Right lobe of liver (tissue), 6 donors: ENCODE results near the gene RNH1. TPM values are rescaled to one million over a fixed set of nuclear protein-coding genes. Genes with fewer than 3 reads are reported as not detected.

ENCODE experiments used
- ATAC-seq, 4 donors: fragments of 200-7000 bp; cut with Tn5 transposase; one replicate each; pipeline ENCODE4 v1.9.1; 2020; ENCODE audit warnings: mild to moderate bottlenecking in 4 of 4, moderate library complexity in 4 of 4
- DNase-seq, 3 donors: peaks; one replicate each; pipeline ENCODE4 v3.0.0-alpha.2; 2020
- H3K27ac ChIP-seq, 3 donors: fragments of 200-600 bp; one replicate each; pipeline ENCODE4 v1.8.0; 2022
- H3K27me3 ChIP-seq, 2 donors: fragments of 200-600 bp; one replicate each; pipeline ENCODE4 v1.8.0; 2022
- H3K36me3 ChIP-seq, 4 donors: fragments of 200-600 bp; sonication (generic) in 1 of 4; one replicate each; pipeline versions ENCODE4 v1.5.1 to v1.8.0; 2017 to 2022; ENCODE audit warnings: control low read depth in 1 of 4
- H3K4me1 ChIP-seq, 4 donors: fragments of 200-600 bp; sonication (generic) in 1 of 4; one replicate each; pipeline versions ENCODE4 v1.5.1 to v1.8.0; 2017 to 2022; ENCODE audit warnings: control low read depth in 1 of 4
- H3K4me3 ChIP-seq, 3 donors: fragments of 200-600 bp; one replicate each; pipeline ENCODE4 v1.8.0; 2022
- H3K9me3 ChIP-seq, 4 donors: fragments of 200-600 bp; sonication (generic) in 1 of 4; one replicate each; pipeline versions ENCODE4 v1.5.1 to v1.8.0; 2017 to 2022; ENCODE audit warnings: control low read depth in 1 of 4
- POLR2A ChIP-seq: fragments of 450-650 bp; IDR thresholded peaks from one replicate; pipeline ENCODE4 v1.6.1; 2017; ENCODE audit warnings: antibody characterized with exemption, mild to moderate bottlenecking
- WGBS: methylation state at CpG from one replicate; pipeline ENCODE4 v1.1.6; 2018; ENCODE audit warnings: low coverage, low lambda C conversion rate; ENCODE audit not compliant: insufficient coverage; ENCODE audit errors: missing lambda C conversion rate; 5-methylcytosine and 5-hydroxymethylcytosine counted together
- intact Hi-C, 2 donors: fragments of 100-400 bp; cut with DNase I; formaldehyde crosslinking; loops; one replicate each; pipeline versions ENCODE4 v1.11.2 to v1.14.1; 2022
- total RNA-seq, 6 experiments: library from RNA; depleted of rRNA in 2 of 6; stranded (reverse); fragments of >200 nt in 2 of 6; fragmentation: NEBNext Ultra II Directional in 3 of 6; extraction: Animal tissue kit (Norgen Biotek cat#: 25700) in 3 of 6; gene quantifications; one replicate each; pipeline versions ENCODE4 v1.1.0 to v1.2.4, GENCODE V29; 2016 to 2023
- TF ChIP-seq, protein P1 (sequence below), 4 donors: fragments of 200-600 bp in 3 of 4; fragments of 450-650 bp in 1 of 4; IDR thresholded peaks; one replicate each; pipeline versions ENCODE4 v1.5.1 to v1.8.0; 2016 to 2022; ENCODE audit warnings: antibody characterized with exemption in 4 of 4, mild to moderate bottlenecking in 2 of 4
- donor health status: DM: no; HTN: yes; CAD: no.
- donor health status: DM: no; HTN: no; CAD: no.
- donor health status: DM: no; HTN: no; CAD: no.
- donor health status: DM: no; HTN: yes; CAD: no.
- donor health status: DM: no; HTN: yes; CAD: no.

The RNH1 gene
- total RNA-seq, 6 experiments from 2014 or later, result 66.4 to 135 (median 76.2) TPM

DNA sequence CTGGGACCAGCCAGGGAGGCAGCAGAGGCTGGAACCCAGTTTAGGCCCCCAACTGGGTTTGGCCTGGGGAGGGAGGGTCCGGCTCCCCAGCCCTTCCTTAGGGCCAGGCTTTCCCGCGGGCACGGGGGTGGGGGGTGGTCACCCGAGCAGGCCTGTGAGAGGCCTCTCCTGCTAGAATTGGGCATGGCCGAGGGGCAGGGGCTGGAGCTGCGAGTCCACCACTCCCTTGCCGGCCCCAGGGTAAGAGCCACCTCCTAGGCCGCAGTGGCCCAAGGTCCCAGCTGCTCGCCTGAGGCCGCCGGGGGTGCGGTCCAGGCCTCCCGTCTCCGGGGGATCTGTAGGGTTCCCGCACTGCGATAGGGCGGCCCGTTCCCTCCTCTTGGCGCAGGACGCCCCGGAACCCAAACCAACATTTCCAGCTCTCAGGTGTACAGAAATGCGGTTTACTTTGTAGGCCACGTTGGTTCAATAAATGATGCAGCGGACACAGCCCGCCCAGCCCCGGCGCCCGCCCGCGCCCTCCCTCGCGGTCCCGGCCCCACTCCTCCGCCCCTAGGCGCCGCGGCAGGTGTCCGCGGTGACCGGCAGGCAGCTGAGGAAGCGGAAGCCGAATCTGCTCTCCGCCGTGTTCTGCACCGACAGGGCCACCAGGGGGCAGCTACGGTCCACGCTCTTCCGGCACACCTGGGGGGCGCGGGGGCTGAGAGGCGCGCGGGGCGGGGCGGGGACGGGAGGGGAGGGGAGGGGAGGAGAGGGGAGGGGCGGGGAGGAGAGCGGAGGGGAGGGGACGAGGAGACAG, 47.6 kb upstream of the RNH1 start:
- H3K27me3 ChIP-seq, result no peaks in the 10 kb centered on the region

DNA sequence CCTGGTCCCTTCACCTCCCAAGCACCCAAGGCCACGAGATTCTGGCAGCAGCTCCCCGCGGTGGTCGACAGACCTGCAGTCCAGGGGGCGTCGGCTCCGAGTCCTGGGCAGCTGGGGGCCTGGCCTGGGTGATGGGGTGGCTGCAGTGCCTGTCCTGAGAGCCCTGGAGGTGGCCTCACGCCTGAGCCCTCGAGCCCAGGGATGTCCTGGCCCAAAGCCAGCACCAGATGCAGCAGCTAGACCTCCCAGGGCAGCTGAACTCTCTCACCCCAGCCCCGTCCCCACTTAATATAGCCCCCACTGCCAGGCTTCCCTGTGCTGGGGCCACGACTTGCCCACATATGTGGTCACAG, 46.9 kb upstream of the RNH1 start:
- intact Hi-C loops, result loop anchor here in 1 of 2 donors (10.0 kb wide), 1 partner anchor 201 kb away; no protein-coding TSS in a partner anchor
- Histone ChIP-seq H3K27ac (no peak overlapping the region), H3K4me3 (no peak overlapping the region), H3K27me3 (no peaks in the 10 kb centered on the region), H3K36me3 (no peaks in the 10 kb centered on the region), H3K4me1 (peaks cover 0 to 10% (median 0%) of the 10 kb centered on the region in 4 donors), H3K9me3 (no peaks in the 10 kb centered on the region)
- WGBS, result 58% methylated on average over 5 of the region's 11 CpGs
- no peak for DNase-seq
- ATAC-seq, result no peak
- no peak for TF ChIP-seq POLR2A
- TF ChIP-seq, protein P1, sequence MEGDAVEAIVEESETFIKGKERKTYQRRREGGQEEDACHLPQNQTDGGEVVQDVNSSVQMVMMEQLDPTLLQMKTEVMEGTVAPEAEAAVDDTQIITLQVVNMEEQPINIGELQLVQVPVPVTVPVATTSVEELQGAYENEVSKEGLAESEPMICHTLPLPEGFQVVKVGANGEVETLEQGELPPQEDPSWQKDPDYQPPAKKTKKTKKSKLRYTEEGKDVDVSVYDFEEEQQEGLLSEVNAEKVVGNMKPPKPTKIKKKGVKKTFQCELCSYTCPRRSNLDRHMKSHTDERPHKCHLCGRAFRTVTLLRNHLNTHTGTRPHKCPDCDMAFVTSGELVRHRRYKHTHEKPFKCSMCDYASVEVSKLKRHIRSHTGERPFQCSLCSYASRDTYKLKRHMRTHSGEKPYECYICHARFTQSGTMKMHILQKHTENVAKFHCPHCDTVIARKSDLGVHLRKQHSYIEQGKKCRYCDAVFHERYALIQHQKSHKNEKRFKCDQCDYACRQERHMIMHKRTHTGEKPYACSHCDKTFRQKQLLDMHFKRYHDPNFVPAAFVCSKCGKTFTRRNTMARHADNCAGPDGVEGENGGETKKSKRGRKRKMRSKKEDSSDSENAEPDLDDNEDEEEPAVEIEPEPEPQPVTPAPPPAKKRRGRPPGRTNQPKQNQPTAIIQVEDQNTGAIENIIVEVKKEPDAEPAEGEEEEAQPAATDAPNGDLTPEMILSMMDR (IDR thresholded peaks at IDR 0.05), result no peak

More for the DNA sequence above, 47.6 kb upstream of the RNH1 start:
- H3K36me3 ChIP-seq, result no peaks in the 10 kb centered on the region
- 2% methylated on average over 28 of the region's 60 CpGs for whole genome bisulfite sequencing
- peaks cover 0 to 16% (median 2%) of the 10 kb centered on the region in 4 donors for H3K4me1 ChIP-seq
- no peak for TF ChIP-seq POLR2A
- TF ChIP-seq, protein P1 (IDR thresholded peaks at IDR 0.05), result peak; percentile 43 to 55 (median 50)
- H3K9me3 ChIP-seq, result no peaks in the 10 kb centered on the region
- intact Hi-C loops, result loop anchor here (5.0 to 10.0 kb wide), 2 partner anchors 58 to 200 kb away; no protein-coding TSS in a partner anchor
- no peak overlapping the region for H3K27ac ChIP-seq
- peak in 2 of 3 donors; percentile 71 to 74 for DNase-seq
- ATAC-seq, result peak; percentile 66 to 76 (median 69)
- H3K4me3 ChIP-seq, result peak overlapping the region; percentile 16 to 33 (median 26)

DNA sequence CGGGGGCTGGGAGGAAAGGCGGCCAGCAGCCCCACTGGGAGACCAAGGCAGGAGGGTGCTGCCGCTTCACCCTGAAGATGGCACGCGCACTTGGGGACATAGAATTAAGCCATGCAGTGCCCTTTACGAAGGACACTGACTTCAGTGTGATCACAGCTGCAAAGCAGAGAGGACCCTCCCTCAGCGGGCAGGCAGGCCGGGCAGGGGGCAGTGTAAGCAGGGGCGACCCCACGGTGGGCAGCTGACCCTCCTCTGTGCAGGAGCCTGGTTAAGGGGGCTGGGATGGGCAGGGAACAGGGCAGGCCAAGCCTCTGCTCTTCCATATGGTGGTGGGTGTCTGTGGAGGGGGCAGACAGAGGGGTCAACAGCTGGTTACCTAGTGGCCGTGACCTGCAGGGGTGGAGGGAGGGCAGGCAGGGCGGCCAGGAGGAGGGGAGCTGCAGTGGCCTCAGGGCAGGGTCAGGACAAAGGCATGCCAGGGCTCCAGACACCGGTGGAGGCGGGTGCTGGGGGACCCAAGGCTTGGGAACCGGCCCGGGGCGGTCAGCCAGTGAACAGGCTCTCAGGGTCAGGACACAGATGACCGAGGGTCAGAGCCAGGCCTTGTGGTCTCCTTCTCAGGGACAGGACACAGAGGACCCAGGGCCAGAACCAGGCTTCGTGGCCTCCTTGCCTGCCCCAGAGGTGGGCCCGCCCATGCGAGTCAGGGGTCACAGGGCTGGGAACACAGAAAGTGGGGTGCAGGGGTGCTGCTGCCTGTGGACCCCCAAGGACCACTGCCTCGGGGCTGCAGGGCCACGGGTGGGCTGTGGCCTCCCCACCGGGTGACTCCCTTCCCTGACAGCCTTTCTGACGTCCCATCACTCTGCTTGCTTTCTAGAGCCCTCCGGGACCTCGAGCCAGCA, 46.3 kb upstream of the RNH1 start:
- intact Hi-C loops, result loop anchor here in 1 of 2 donors (10.0 kb wide), 1 partner anchor 201 kb away; no protein-coding TSS in a partner anchor
- Histone ChIP-seq H3K36me3 (no peaks in the 10 kb centered on the region), H3K4me1 (peaks cover 0 to 10% (median 0%) of the 10 kb centered on the region in 4 donors), H3K27me3 (no peaks in the 10 kb centered on the region), H3K27ac (no peak overlapping the region), H3K4me3 (no peak overlapping the region), H3K9me3 (no peaks in the 10 kb centered on the region)
- 53% methylated on average over 3 of the region's 27 CpGs for whole genome bisulfite sequencing
- ATAC-seq, result peak in 1 of 4 donors; percentile 1
- no peak for DNase-seq
- TF ChIP-seq, protein P1 (IDR thresholded peaks at IDR 0.05), result no peak
- TF ChIP-seq POLR2A, result no peak

DNA sequence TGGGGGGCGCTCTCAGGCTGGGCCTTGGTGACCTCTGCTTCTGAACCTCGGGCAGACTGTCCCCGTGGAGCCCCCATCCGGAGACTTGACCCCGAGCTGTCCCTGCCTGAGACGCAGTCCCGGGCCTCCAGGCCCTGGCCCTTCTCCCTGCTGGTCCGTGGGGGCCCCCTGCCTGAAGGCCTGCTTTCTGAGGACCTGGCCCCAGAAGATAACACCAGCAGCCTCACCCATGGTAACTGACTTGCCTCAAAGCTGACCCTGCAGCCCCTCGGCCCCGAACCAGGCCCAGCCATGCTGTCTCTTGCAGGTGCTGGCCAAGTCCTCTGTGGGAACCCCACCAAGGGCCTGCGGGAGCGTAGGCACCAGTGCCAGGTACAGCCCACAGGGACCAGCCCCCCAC, 44.6 kb upstream of the RNH1 start:
- ATAC-seq (no peak), DNase-seq (no peak)
- Histone ChIP-seq H3K27ac (no peak overlapping the region), H3K4me1 (peaks cover 0 to 10% (median 0%) of the 10 kb centered on the region in 4 donors), H3K9me3 (no peaks in the 10 kb centered on the region), H3K27me3 (no peaks in the 10 kb centered on the region), H3K4me3 (no peak overlapping the region), H3K36me3 (no peaks in the 10 kb centered on the region)
- intact Hi-C loops, result loop anchor here in 1 of 2 donors (10.0 kb wide), 1 partner anchor 203 kb away; no protein-coding TSS in a partner anchor
- TF ChIP-seq, protein P1 (IDR thresholded peaks at IDR 0.05), result no peak
- no peak for TF ChIP-seq POLR2A
- 83% methylated on average over 3 of the region's 12 CpGs for WGBS
